AG04449 (cell line): ENCODE measurements around the gene CFAP298.
A peak's percentile ranks its signal among the peaks of the same experiment; 100 is the strongest.
"Not testable (repeated sequence)": the region's sequence is repeated elsewhere in the genome, so short reads cannot be mapped to it uniquely, and the experiment has no call there.

Experiments used
- CTCF ChIA-PET: fragments of 350-600 bp; formaldehyde crosslinking; extraction: SDS; loops from one replicate; lab custom pipeline; 2021; ENCODE audit warnings: antibody characterized with exemption; lab: Yijun Ruan, JAX
- POLR2A ChIA-PET: fragments of 400-600, 350-600 bp; formaldehyde crosslinking; extraction: SDS; loops from one replicate; lab custom pipeline; 2020; ENCODE audit warnings: antibody characterized with exemption, inconsistent platforms; lab: Yijun Ruan, JAX
- DNase-seq: peaks from one replicate; pipeline ENCODE4 v3.0.0-alpha.2; 2010; ENCODE audit warnings: low read depth, low spot score
- H3K4me3 ChIP-seq: 2 replicates; pipeline ENCODE4 v1.5.1; 2011; ENCODE audit warnings: low read depth, mild to moderate bottlenecking, control low read depth, low read length
- CTCF ChIP-seq: IDR thresholded peaks from one replicate; pipeline ENCODE4 v1.5.1; 2011; ENCODE audit warnings: mild to moderate bottlenecking, moderate library complexity, low read length, control low read depth, inconsistent platforms; ENCODE audit not compliant: insufficient read depth; ENCODE audit errors: missing control alignments

The CFAP298 gene

GRCh38 chr21:32612075-32612998 is at the start of gene CFAP298:
Gene CFAP298 (minus strand): TSS chr21:32612377. CDS start chr21:32612243, 134 bp downstream.
- POLR2A ChIA-PET: interaction anchor here (0.7 to 1.4 kb wide), 3 partner anchors 11 to 219 kb away, joined by 3 to 6 read pairs (median 3); no protein-coding TSS in a partner anchor
- no peak for TF ChIP-seq CTCF
- CTCF ChIA-PET: interaction anchor here (0.9 to 7.0 kb wide), 4 partner anchors 12 to 211 kb away, joined by 3 to 59 read pairs (median 4); no protein-coding TSS in a partner anchor

GRCh38 chr21:32661026-32661782 is 49.0 kb upstream of the CFAP298 start:
- DNase-seq, POLR2A ChIA-PET, H3K4me3 ChIP-seq, CTCF ChIA-PET: not testable (repeated sequence)

More at GRCh38 chr21:32612075-32612998, at the start of gene CFAP298:
- H3K4me3 ChIP-seq: peak within 1 kb of the TSS; percentile 89
- DNase-seq: peak; percentile 68

GRCh38 chr21:32658524-32658923 is 46.3 kb upstream of the CFAP298 start:
- POLR2A ChIA-PET: no interaction called here
- TF ChIP-seq CTCF: no peak
- DNase-seq: no peak
- no peak overlapping the region for H3K4me3 ChIP-seq
- CTCF ChIA-PET: interaction anchor here (0.9 kb wide), 2 partner anchors 13 to 16 kb away, joined by 3 read pairs; no protein-coding TSS in a partner anchor

GRCh38 chr21:32653326-32653901 is 41.2 kb upstream of the CFAP298 start:
- H3K4me3 ChIP-seq: no peak overlapping the region
- CTCF ChIA-PET: interaction anchor here (0.6 to 2.6 kb wide), 9 partner anchors 9 to 174 kb away, joined by 3 to 15 read pairs (median 3); no protein-coding TSS in a partner anchor
- peak; percentile 55 for TF ChIP-seq CTCF
- POLR2A ChIA-PET: no interaction called here
- DNase-seq: no peak

GRCh38 chr21:32648165-32648564 is 36.0 kb upstream of the CFAP298 start:
- CTCF ChIA-PET: no interaction called here
- no peak for TF ChIP-seq CTCF
- POLR2A ChIA-PET: no interaction called here
- DNase-seq: no peak
- no peak overlapping the region for H3K4me3 ChIP-seq
